ENCODE data around the gene PKN2. TPM values are rescaled to one million over a fixed set of nuclear protein-coding genes. Genes with fewer than 3 reads are reported as not detected.

PKN2 gene
- total RNA-seq, 4 donors from 2014 or later: 31.4 to 80.4 (median 64.1) TPM

GRCh38 chr1:88746916-88747315, 62.8 kb downstream of the PKN2 start:
- Histone ChIP-seq H3K9me3 (no peaks in the 10 kb centered on the region), H3K36me3 (peaks cover 0 to 22% (median 4%) of the 10 kb centered on the region in 4 donors), H3K27ac (no peak overlapping the region), H3K4me1 (no peaks in the 10 kb centered on the region), H3K27me3 (no peaks in the 10 kb centered on the region), H3K4me3 (no peak overlapping the region)
- 90 to 93% methylated on average over 2 of the region's 2 CpGs for WGBS, 2 donors (ENCODE audit: low coverage in 1 of 2)
- TF ChIP-seq POLR2AphosphoS5 (IDR thresholded peaks at IDR 0.05) (no peak), CTCF (IDR thresholded peaks at IDR 0.05) (no peak), POLR2A (IDR thresholded peaks at IDR 0.05) (no peak), EP300 (IDR thresholded peaks at IDR 0.05; ENCODE audit: low read depth) (no peak)
- intact Hi-C loops (cut with DNase I; ENCODE audit: low total_unique reads) (no loop called here), in situ Hi-C loops (cut with MboI; ENCODE audit: low pct_ligation_motif_present in 1 of 4, low pct_unique_long_range_greater_than_20kb in 1 of 4, low sequenced_read_pairs in 3 of 4) (no loop called here)
- DNase-seq: no peak

GRCh38 chr1:88751714-88752113, 67.6 kb downstream of the PKN2 start:
- Histone ChIP-seq H3K4me3 (no peak overlapping the region), H3K27ac (no peak overlapping the region), H3K27me3 (no peaks in the 10 kb centered on the region), H3K4me1 (no peaks in the 10 kb centered on the region), H3K9me3 (no peaks in the 10 kb centered on the region), H3K36me3 (peaks cover 0 to 6% (median 0%) of the 10 kb centered on the region in 4 donors)
- intact Hi-C loops (cut with DNase I; ENCODE audit: low total_unique reads) (no loop called here), in situ Hi-C loops (cut with MboI; ENCODE audit: low pct_ligation_motif_present in 1 of 4, low pct_unique_long_range_greater_than_20kb in 1 of 4, low sequenced_read_pairs in 3 of 4) (no loop called here)
- no peak for TF ChIP-seq POLR2A (IDR thresholded peaks at IDR 0.05)
- TF ChIP-seq EP300 (IDR thresholded peaks at IDR 0.05; ENCODE audit: low read depth): no peak
- TF ChIP-seq CTCF (IDR thresholded peaks at IDR 0.05): no peak
- no peak for TF ChIP-seq POLR2AphosphoS5 (IDR thresholded peaks at IDR 0.05)
- 90 to 94% methylated on average over 4 of the region's 4 CpGs for whole genome bisulfite sequencing, 2 donors (ENCODE audit: low coverage in 1 of 2)
- DNase-seq: no peak

GRCh38 chr1:88753506-88753905, 69.4 kb downstream of the PKN2 start:
- H3K4me3 ChIP-seq: no peak overlapping the region
- TF ChIP-seq POLR2AphosphoS5 (IDR thresholded peaks at IDR 0.05): no peak
- TF ChIP-seq CTCF (IDR thresholded peaks at IDR 0.05): no peak
- no peak for TF ChIP-seq POLR2A (IDR thresholded peaks at IDR 0.05)
- in situ Hi-C loops (cut with MboI; ENCODE audit: low pct_ligation_motif_present in 1 of 4, low pct_unique_long_range_greater_than_20kb in 1 of 4, low sequenced_read_pairs in 3 of 4) (no loop called here), intact Hi-C loops (cut with DNase I; ENCODE audit: low total_unique reads) (no loop called here)
- H3K9me3 ChIP-seq: no peaks in the 10 kb centered on the region
- H3K27me3 ChIP-seq: no peaks in the 10 kb centered on the region
- 89 to 95% methylated on average over 3 to 6 of the region's 6 CpGs for WGBS, 2 donors (ENCODE audit: low coverage in 1 of 2)
- DNase-seq: no peak
- peaks cover 0 to 6% (median 0%) of the 10 kb centered on the region in 4 donors for H3K36me3 ChIP-seq
- no peaks in the 10 kb centered on the region for H3K4me1 ChIP-seq
- no peak overlapping the region for H3K27ac ChIP-seq

GRCh38 chr1:88763649-88764406, 79.8 kb downstream of the PKN2 start:
- H3K27ac ChIP-seq: no peak overlapping the region
- 56% methylated on average over 1 of the region's 1 CpG; no CpG with 5 or more reads in 1 of the 2 donors for WGBS, 2 donors (ENCODE audit: low coverage in 1 of 2)
- no peak overlapping the region for H3K4me3 ChIP-seq
- DNase-seq: no peak
- TF ChIP-seq CTCF (IDR thresholded peaks at IDR 0.05) (no peak), POLR2A (IDR thresholded peaks at IDR 0.05) (no peak), POLR2AphosphoS5 (IDR thresholded peaks at IDR 0.05) (no peak), EP300 (IDR thresholded peaks at IDR 0.05; ENCODE audit: low read depth) (no peak)
- H3K4me1 ChIP-seq: no peaks in the 10 kb centered on the region
- in situ Hi-C loops (cut with MboI; ENCODE audit: low pct_ligation_motif_present in 1 of 4, low pct_unique_long_range_greater_than_20kb in 1 of 4, low sequenced_read_pairs in 3 of 4): no loop called here
- peaks cover 0 to 9% (median 4%) of the 10 kb centered on the region in 4 donors for H3K36me3 ChIP-seq
- no peaks in the 10 kb centered on the region for H3K27me3 ChIP-seq
- intact Hi-C loops (cut with DNase I; ENCODE audit: low total_unique reads): no loop called here
- H3K9me3 ChIP-seq: no peaks in the 10 kb centered on the region

All from transverse colon (tissue), 4 donors.